ENCODE measurements around the gene PDE6G.

Gene PDE6G

DNA sequence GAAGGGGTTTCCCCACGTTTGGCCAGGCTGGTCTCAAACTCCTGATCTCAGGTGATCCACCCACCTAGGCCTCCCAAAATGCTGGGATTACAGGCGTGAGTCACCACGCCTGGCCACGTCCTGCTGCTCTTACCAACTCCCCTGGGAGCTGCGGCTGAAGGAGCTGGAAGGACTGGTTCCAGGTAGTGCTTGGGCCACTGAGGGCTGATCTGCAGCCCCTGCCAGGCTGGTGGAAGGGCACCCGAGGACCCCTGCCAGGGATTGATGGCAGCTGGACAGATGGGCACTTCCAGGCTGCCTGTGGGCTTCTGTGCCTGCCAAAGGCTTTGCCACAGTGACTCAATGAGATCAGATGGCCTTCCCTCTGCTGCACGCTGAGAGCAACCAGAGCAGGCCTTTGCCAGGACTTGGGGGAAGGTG is 7.7 kb upstream of the PDE6G start:
- Histone ChIP-seq H3K36me3 (ENCODE audit: control insufficient read depth, insufficient read depth, low read length) (peaks cover 8% of the 10 kb centered on the region), H3K4me3 (replicated peaks; ENCODE audit: low read depth, low read length) (no peak overlapping the region), H3K27me3 (replicated peaks; ENCODE audit: control insufficient read depth, insufficient read depth, low read length) (no peaks in the 10 kb centered on the region)
- TF ChIP-seq, protein P1, sequence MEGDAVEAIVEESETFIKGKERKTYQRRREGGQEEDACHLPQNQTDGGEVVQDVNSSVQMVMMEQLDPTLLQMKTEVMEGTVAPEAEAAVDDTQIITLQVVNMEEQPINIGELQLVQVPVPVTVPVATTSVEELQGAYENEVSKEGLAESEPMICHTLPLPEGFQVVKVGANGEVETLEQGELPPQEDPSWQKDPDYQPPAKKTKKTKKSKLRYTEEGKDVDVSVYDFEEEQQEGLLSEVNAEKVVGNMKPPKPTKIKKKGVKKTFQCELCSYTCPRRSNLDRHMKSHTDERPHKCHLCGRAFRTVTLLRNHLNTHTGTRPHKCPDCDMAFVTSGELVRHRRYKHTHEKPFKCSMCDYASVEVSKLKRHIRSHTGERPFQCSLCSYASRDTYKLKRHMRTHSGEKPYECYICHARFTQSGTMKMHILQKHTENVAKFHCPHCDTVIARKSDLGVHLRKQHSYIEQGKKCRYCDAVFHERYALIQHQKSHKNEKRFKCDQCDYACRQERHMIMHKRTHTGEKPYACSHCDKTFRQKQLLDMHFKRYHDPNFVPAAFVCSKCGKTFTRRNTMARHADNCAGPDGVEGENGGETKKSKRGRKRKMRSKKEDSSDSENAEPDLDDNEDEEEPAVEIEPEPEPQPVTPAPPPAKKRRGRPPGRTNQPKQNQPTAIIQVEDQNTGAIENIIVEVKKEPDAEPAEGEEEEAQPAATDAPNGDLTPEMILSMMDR (IDR thresholded peaks at IDR 0.05; ENCODE audit: insufficient read depth, low read length, poor library complexity, severe bottlenecking), result no peak
- no peak for DNase-seq (ENCODE audit: extremely low read depth, insufficient read length)

DNA sequence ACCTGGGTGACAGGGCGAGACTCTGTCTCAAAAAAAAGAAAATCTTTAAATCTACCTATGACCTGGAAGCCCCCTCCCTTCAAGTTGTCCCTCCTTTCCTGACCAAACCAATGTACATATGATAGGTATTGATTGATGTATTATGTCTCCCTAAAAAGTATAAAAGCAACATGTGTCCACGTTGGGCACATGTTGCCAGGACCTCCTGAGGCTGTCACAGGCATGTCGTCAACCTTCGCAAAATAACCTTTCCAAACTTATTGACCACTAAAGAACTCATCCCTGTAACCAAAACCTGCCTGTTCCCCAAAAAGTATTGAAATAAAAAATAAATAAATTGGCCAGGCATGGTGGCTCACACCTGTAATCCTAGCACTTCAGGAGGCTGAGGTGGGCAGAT is 5.7 kb upstream of the PDE6G start:
- no peaks in the 10 kb centered on the region for H3K27me3 ChIP-seq (replicated peaks; ENCODE audit: control insufficient read depth, insufficient read depth, low read length)
- peaks cover 8% of the 10 kb centered on the region for H3K36me3 ChIP-seq (ENCODE audit: control insufficient read depth, insufficient read depth, low read length)
- H3K4me3 ChIP-seq (replicated peaks; ENCODE audit: low read depth, low read length), result no peak overlapping the region
- TF ChIP-seq, protein P1 (IDR thresholded peaks at IDR 0.05; ENCODE audit: insufficient read depth, low read length, poor library complexity, severe bottlenecking), result no peak
- DNase-seq (ENCODE audit: extremely low read depth, insufficient read length), result no peak

DNA sequence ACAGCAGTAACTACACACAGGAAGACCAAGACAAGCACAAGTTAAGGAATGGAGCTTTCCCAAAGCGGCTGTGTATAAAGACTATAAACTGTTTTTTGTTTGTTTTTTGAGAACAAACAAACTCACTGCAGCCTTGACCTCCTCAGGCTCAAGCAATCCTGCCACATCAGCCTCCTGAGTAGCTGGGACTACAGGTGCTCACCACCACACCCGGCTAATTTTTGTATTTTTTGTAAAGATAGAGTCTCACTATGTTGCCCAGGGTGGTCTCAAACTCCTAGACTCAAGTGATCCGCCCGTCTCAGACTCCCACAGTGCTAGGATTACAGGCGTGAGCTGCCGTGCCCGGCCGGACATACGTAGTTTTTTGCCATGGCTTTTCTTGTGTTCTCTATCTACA is 4.1 kb upstream of the PDE6G start:
- DNase-seq (ENCODE audit: extremely low read depth, insufficient read length), result no peak
- TF ChIP-seq, protein P1 (IDR thresholded peaks at IDR 0.05; ENCODE audit: insufficient read depth, low read length, poor library complexity, severe bottlenecking), result no peak
- peaks cover 8% of the 10 kb centered on the region for H3K36me3 ChIP-seq (ENCODE audit: control insufficient read depth, insufficient read depth, low read length)
- no peak overlapping the region for H3K4me3 ChIP-seq (replicated peaks; ENCODE audit: low read depth, low read length)
- no peaks in the 10 kb centered on the region for H3K27me3 ChIP-seq (replicated peaks; ENCODE audit: control insufficient read depth, insufficient read depth, low read length)

DNA sequence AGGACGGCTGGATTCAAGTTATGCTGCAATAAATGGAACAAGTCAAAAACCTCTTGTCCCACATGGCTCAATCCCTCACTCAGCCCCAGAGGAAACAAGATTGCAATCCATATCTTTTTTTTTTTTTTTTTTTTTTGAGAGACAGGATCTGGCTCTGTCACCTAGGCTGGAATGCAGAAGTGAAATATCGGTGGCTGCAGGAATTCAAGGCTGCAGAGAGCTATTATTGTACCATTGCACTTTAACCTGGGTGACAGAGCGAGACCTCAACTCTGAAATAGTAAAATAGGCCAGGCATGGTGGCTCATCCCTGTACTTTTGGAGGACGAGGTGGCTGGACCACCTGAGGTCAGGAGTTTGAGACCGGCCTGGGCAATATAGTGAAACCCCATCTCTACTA is 2.7 kb upstream of the PDE6G start:
- Histone ChIP-seq H3K36me3 (ENCODE audit: control insufficient read depth, insufficient read depth, low read length) (peaks cover under 1% of the 10 kb centered on the region; the same call in 1 of the 2 replicates), H3K4me3 (replicated peaks; ENCODE audit: low read depth, low read length) (no peak overlapping the region), H3K27me3 (replicated peaks; ENCODE audit: control insufficient read depth, insufficient read depth, low read length) (no peaks in the 10 kb centered on the region)
- no peak for DNase-seq (ENCODE audit: extremely low read depth, insufficient read length)
- TF ChIP-seq, protein P1 (IDR thresholded peaks at IDR 0.05; ENCODE audit: insufficient read depth, low read length, poor library complexity, severe bottlenecking), result no peak

DNA sequence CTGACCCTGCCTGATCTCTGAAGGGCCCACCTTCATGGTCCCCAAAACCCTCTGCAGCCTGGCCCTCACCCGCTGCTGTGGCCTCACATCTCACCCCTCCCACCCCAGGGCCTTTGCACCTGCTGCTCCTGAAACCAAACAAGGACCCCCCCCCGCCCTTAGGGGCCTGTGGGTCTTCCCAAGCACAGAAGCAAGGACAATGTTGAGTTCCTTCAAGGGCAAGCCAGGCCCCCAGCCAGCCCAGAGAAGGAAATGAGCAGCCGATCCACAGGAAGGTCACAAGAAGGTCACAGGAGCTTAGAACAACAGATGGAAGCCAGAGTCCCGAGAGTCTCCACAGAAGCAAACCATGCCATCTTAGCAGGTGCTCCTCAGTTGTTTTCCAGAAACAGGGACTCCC is 493 bp upstream of the PDE6G start:
- no peak for DNase-seq (ENCODE audit: extremely low read depth, insufficient read length)
- Histone ChIP-seq H3K36me3 (ENCODE audit: control insufficient read depth, insufficient read depth, low read length) (no peaks in the 10 kb centered on the region), H3K27me3 (replicated peaks; ENCODE audit: control insufficient read depth, insufficient read depth, low read length) (no peaks in the 10 kb centered on the region), H3K4me3 (replicated peaks; ENCODE audit: low read depth, low read length) (no peak overlapping the region)
- TF ChIP-seq, protein P1 (IDR thresholded peaks at IDR 0.05; ENCODE audit: insufficient read depth, low read length, poor library complexity, severe bottlenecking), result no peak

Measured in GM06990 (cell line).